GM12878 (cell line): ENCODE measurements around the gene RAET1E. TPM values are rescaled to one million over a fixed set of nuclear protein-coding genes. Genes with fewer than 3 reads are reported as not detected.

Source experiments
- ATAC-seq: fragments of 200-7000 bp; cut with Tn5 transposase; 3 replicates; pipeline ENCODE4 v1.9.1; 2020; ENCODE audit warnings: mild to moderate bottlenecking, moderate library complexity
- BruUV-seq: library from RNA; stranded (reverse); fragments of 400-500 nt; replicated peaks from 2 replicates; lab custom pipeline; 2021; lab: Mats Ljungman, UMichigan
- CTCF ChIA-PET: fragments of 300-600 bp; sonication (Branson Sonifier 250); formaldehyde crosslinking; extraction: SDS; loops from one replicate; lab custom pipeline; 2021; ENCODE audit warnings: inconsistent platforms; lab: Yijun Ruan, JAX
- POLR2A ChIA-PET: fragments of 350-600 bp; formaldehyde crosslinking; extraction: SDS; loops from one replicate; lab custom pipeline; 2021; ENCODE audit warnings: inconsistent platforms; lab: Charles Lee
- RAD21 ChIA-PET: fragments of 300-600 bp; sonication (Branson Sonifier 250); formaldehyde crosslinking; loops from one replicate; lab custom pipeline; 2023; ENCODE audit warnings: antibody characterized with exemption; ENCODE audit not compliant: unreplicated experiment; lab: Charles Lee
- SMC1A ChIA-PET: fragments of 300-600 bp; sonication (Branson Sonifier 250); formaldehyde crosslinking; loops from one replicate; lab custom pipeline; 2023; ENCODE audit not compliant: unreplicated experiment, uncharacterized antibody; lab: Charles Lee
- DNase-seq: peaks from one replicate; pipeline ENCODE4 v3.0.0-alpha.2; 2011; ENCODE audit warnings: low read depth, low spot score
- FAIRE-seq: peaks from 3 replicates; lab custom pipeline; 2011; peaks lifted over from hg19 to GRCh38; lab: Jason Lieb, UNC
- H2AFZ ChIP-seq: 2 replicates; pipeline ENCODE4 v1.6.0; 2011; ENCODE audit warnings: low read depth, low read length, control low read depth; ENCODE audit not compliant: control insufficient read depth
- H3K27ac ChIP-seq: 2 replicates; pipeline ENCODE4 v1.5.1; 2011; ENCODE audit warnings: control low read depth; ENCODE audit not compliant: control insufficient read depth, insufficient read depth
- H3K27me3 ChIP-seq, 2 experiments: replicated peaks in 1 of 2; 2 replicates each; pipeline versions ENCODE4 v1.6.0 to v1.6.1; 2011; ENCODE audit warnings: low read length in 1 of 2; ENCODE audit not compliant: control insufficient read depth in 2 of 2, insufficient read depth in 2 of 2
- H3K36me3 ChIP-seq, 2 experiments: 2 replicates each; pipeline ENCODE4 v1.5.1; 2011; ENCODE audit warnings: low read length in 1 of 2; ENCODE audit not compliant: control insufficient read depth in 2 of 2, insufficient read depth in 2 of 2
- H3K4me1 ChIP-seq: 2 replicates; pipeline ENCODE4 v1.6.1; 2011; ENCODE audit warnings: mild to moderate bottlenecking, low read length, moderate library complexity, mixed read lengths; ENCODE audit not compliant: control insufficient read depth, insufficient read depth
- H3K4me2 ChIP-seq: 2 replicates; pipeline ENCODE4 v1.6.0; 2011; ENCODE audit warnings: control low read depth; ENCODE audit not compliant: control insufficient read depth, insufficient read depth
- H3K4me3 ChIP-seq: fragments of 200-600 bp; sonication (generic); 2 replicates; pipeline ENCODE4 v1.5.1; 2016
- H3K79me2 ChIP-seq: 2 replicates; pipeline ENCODE4 v1.6.0; 2011; ENCODE audit warnings: low read length; ENCODE audit not compliant: control insufficient read depth, insufficient read depth
- H3K9ac ChIP-seq: 2 replicates; pipeline ENCODE4 v1.8.0; 2011; ENCODE audit warnings: low read length, control low read depth, mixed read lengths; ENCODE audit not compliant: control insufficient read depth, insufficient read depth
- H3K9me3 ChIP-seq: replicated peaks from 3 replicates; pipeline ENCODE4 v1.5.1; 2011; ENCODE audit warnings: mild to moderate bottlenecking, low read length; ENCODE audit not compliant: control insufficient read depth, insufficient read depth
- H4K20me1 ChIP-seq: 2 replicates; pipeline ENCODE4 v1.6.0; 2011; ENCODE audit not compliant: control insufficient read depth, insufficient read depth
- ASH2L ChIP-seq: fragments of 300-600, 200-600 bp; sonication (generic); IDR thresholded peaks from 2 replicates; pipeline ENCODE4 v1.6.1; 2017; ENCODE audit warnings: low read depth, mild to moderate bottlenecking, borderline replicate concordance
- ATF7 ChIP-seq: fragments of 450-650 bp; IDR thresholded peaks from 2 replicates; pipeline ENCODE4 v1.6.1; 2016; ENCODE audit warnings: low read depth, mild to moderate bottlenecking
- BMI1 ChIP-seq: fragments of 450-650 bp; IDR thresholded peaks from 2 replicates; pipeline ENCODE4 v1.6.1; 2016; ENCODE audit warnings: mild to moderate bottlenecking, moderate library complexity, borderline replicate concordance
- EGR1 ChIP-seq, 2 experiments: IDR thresholded peaks; 1 replicate in 1 of 2; 2 replicates in 1 of 2; pipeline ENCODE4 v1.6.1; 2011 to 2012; ENCODE audit warnings: low read depth in 2 of 2, low read length in 2 of 2, borderline replicate concordance in 1 of 2, mild to moderate bottlenecking in 1 of 2, moderate library complexity in 1 of 2
- ESRRA ChIP-seq: IDR thresholded peaks from 2 replicates; pipeline ENCODE4 v1.6.1; 2012; ENCODE audit warnings: mild to moderate bottlenecking, low read length, improper control_type of control experiment
- FOXK2 ChIP-seq: fragments of 450-650 bp; IDR thresholded peaks from 2 replicates; pipeline ENCODE4 v1.6.1; 2017; ENCODE audit warnings: mild to moderate bottlenecking, moderate library complexity
- FOXM1 ChIP-seq: IDR thresholded peaks from 2 replicates; pipeline ENCODE4 v1.6.1; 2012; ENCODE audit warnings: low read depth, mild to moderate bottlenecking, inconsistent platforms, low read length, moderate library complexity
- IKZF1 ChIP-seq: fragments of 450-650 bp; conservative IDR thresholded peaks from 2 replicates; pipeline ENCODE4 v1.6.1; 2017; ENCODE audit warnings: antibody characterized with exemption, mild to moderate bottlenecking
- KAT2A ChIP-seq: conservative IDR thresholded peaks from 2 replicates; pipeline ENCODE4 v1.6.1; 2011; ENCODE audit warnings: low read depth, low read length; ENCODE audit not compliant: control insufficient read depth
- KLF5 ChIP-seq: fragments of 450-650 bp; IDR thresholded peaks from 2 replicates; pipeline ENCODE4 v1.6.1; 2014; ENCODE audit warnings: mild to moderate bottlenecking; ENCODE audit not compliant: partially characterized antibody
- LARP7 ChIP-seq: fragments of 450-650 bp; IDR thresholded peaks from 2 replicates; pipeline ENCODE4 v1.6.1; 2017; ENCODE audit warnings: mild to moderate bottlenecking
- MTA3 ChIP-seq: IDR thresholded peaks from 2 replicates; pipeline ENCODE4 v1.6.1; 2012; ENCODE audit warnings: low read length, inconsistent platforms, borderline replicate concordance
- NR2C2 ChIP-seq: IDR thresholded peaks from 2 replicates; pipeline ENCODE4 v1.6.1; 2011; ENCODE audit warnings: borderline replicate concordance, low read depth; ENCODE audit not compliant: control insufficient read depth, insufficient read length
- NR2F1 ChIP-seq: fragments of 450-650 bp; conservative IDR thresholded peaks from 2 replicates; pipeline ENCODE4 v1.6.1; 2017; ENCODE audit warnings: mild to moderate bottlenecking
- RCOR1 ChIP-seq: conservative IDR thresholded peaks from 2 replicates; pipeline ENCODE4 v1.6.1; 2012; ENCODE audit warnings: low read depth, low read length, improper control_type of control experiment
- STAT1 ChIP-seq: fragments of 450-650 bp; conservative IDR thresholded peaks from 2 replicates; pipeline ENCODE4 v1.6.1; 2014; ENCODE audit warnings: antibody characterized with exemption, mild to moderate bottlenecking
- TBL1XR1 ChIP-seq: IDR thresholded peaks from 2 replicates; pipeline ENCODE4 v1.6.1; 2012; ENCODE audit warnings: low read depth, low read length, improper control_type of control experiment
- YBX1 ChIP-seq: fragments of 450-650 bp; IDR thresholded peaks from 2 replicates; pipeline ENCODE4 v1.6.1; 2016; ENCODE audit warnings: antibody characterized with exemption
- ZBTB4 ChIP-seq: fragments of 450-650 bp; formaldehyde crosslinking; IDR thresholded peaks from 2 replicates; pipeline ENCODE4 v1.4.0; 2022; ENCODE audit warnings: mild to moderate bottlenecking, moderate library complexity
- ZNF274 ChIP-seq: IDR thresholded peaks from one replicate; pipeline ENCODE4 v1.8.0; 2011; ENCODE audit not compliant: insufficient read length, insufficient read depth
- WGBS: methylation state at CpG from one replicate; pipeline ENCODE4 v1.1.6; 2016; ENCODE audit warnings: low lambda C conversion rate; ENCODE audit not compliant: insufficient replicate concordance, insufficient coverage; ENCODE audit errors: missing lambda C conversion rate; 5-methylcytosine and 5-hydroxymethylcytosine counted together
- in situ Hi-C: fragments of 300-500 bp; cut with MboI; formaldehyde crosslinking; loops from 9 replicates; pipeline ENCODE4 v1.14.3; 2018; ENCODE audit warnings: mixed read lengths
- intact Hi-C: fragments of 100-400 bp; cut with micrococcal nuclease; formaldehyde crosslinking; loops from one replicate; pipeline ENCODE4 v1.14.2; 2022; ENCODE audit not compliant: unreplicated experiment
- polyA plus RNA-seq, 11 experiments: library from polyadenylated mRNA; depleted of rRNA in 4 of 11; unstranded in 6 of 11; stranded (reverse) in 5 of 11; fragments of >200 nt; fragmentation: Nextera tagmentation in 4 of 11; fragmentation: Illumina TruSeq in 1 of 11; extraction: Ambion mirVana in 4 of 11; extraction: Trizol in 1 of 11; gene quantifications; 1 replicate in 1 of 11; 2 replicates in 10 of 11; pipeline versions ENCODE4 v1.2.1 to v1.2.3, GENCODE V29; 2011 to 2016; ENCODE audit warnings: inconsistent platforms in 2 of 11, missing spikeins in 2 of 11, low read depth in 1 of 11
- total RNA-seq, 4 experiments: library from RNA; depleted of rRNA in 3 of 4; stranded (reverse); fragments of >200 nt in 3 of 4; fragmentation: Illumina TruSeq in 1 of 4; extraction: Trizol in 1 of 4; gene quantifications; 2 replicates each; pipeline versions ENCODE4 v1.2.1 to v1.2.3, GENCODE V29; 2013 to 2021

Gene RAET1E
- total and polyA plus RNA-seq, 10 of the 15 experiments (the other 5 are each of a cell fraction or from before 2014, with no cell fraction given), result not detected

DNA sequence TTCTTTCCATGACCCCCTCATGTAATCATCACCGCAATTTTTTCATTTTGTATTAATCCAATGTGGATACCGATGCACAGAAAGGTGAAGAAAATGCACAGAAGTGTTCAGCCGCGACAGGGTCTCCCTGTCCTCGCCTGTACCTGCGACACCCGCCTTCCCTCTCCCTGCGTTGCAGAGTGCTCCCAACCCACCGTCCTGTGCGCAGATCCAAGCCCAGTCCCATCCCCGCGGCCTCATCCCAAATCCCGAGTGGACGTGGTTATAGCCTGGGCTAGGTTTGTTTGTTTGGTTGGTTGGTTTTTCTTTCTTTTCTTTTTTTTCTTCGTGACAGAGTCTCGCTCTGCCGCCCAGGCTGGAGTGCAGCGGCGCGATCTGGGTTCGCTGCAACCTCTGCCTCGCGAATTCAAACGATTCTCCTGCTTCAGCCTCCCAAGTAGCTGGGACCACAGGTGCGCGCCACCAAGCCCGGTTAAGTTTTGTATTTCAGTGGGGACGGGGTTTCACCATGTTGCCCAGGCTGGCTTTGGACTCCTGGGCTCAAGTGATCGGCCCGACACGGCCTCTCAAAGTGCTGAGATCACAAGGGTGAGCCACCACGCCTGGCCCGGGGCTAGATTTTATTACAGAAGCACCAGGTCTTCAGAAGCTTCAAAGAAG is 25.5 kb upstream of the RAET1E start:
- Histone ChIP-seq H3K4me3 (no peak overlapping the region), H3K27ac (no peak overlapping the region), H3K4me2 (peak overlapping the region; percentile 42; the same call in 1 of the 2 replicates)
- no peak for FAIRE-seq
- CTCF ChIA-PET, result interaction anchor here (0.6 to 2.1 kb wide), 3 partner anchors 87 to 150 kb away, joined by 3 to 11 read pairs (median 3); no protein-coding TSS in a partner anchor
- no peak for TF ChIP-seq NR2C2
- no peak for TF ChIP-seq TBL1XR1
- TF ChIP-seq ATF7, result no peak
- TF ChIP-seq ASH2L, result no peak
- TF ChIP-seq EGR1 (IDR thresholded peaks at IDR 0.05; ENCODE audit: borderline replicate concordance in 1 of 2, low read depth in 2 of 2, low read length in 2 of 2), result no peak
- no peak for TF ChIP-seq STAT1
- TF ChIP-seq YBX1, result no peak
- TF ChIP-seq KLF5, result no peak
- TF ChIP-seq KAT2A, result no peak
- TF ChIP-seq ESRRA, result no peak
- no peak for TF ChIP-seq RCOR1
- no peak for TF ChIP-seq NR2F1
- no peak for TF ChIP-seq ZBTB4
- TF ChIP-seq MTA3, result no peak
- TF ChIP-seq BMI1, result no peak
- TF ChIP-seq FOXM1, result no peak
- no peak for TF ChIP-seq LARP7
- TF ChIP-seq ZNF274, result no peak
- no peak for TF ChIP-seq IKZF1
- TF ChIP-seq FOXK2, result no peak
- TF ChIP-seq, all 136 proteins: peak for 0
- Histone ChIP-seq H3K9me3 (no peaks in the 10 kb centered on the region; the same call in 2 of the 3 replicates), H3K79me2 (no peaks in the 10 kb centered on the region), H4K20me1 (no peaks in the 10 kb centered on the region; the same call in 1 of the 2 replicates), H3K27me3 (peaks cover 5 to 17% of the 10 kb centered on the region in 2 experiments), H3K4me1 (no peaks in the 10 kb centered on the region), H3K36me3 (no peaks in the 10 kb centered on the region), H2AFZ (no peak overlapping the region), H3K9ac (no peak overlapping the region)
- in situ Hi-C loops, result no loop called here
- intact Hi-C loops, result no loop called here
- ChIA-PET RAD21 (interaction anchor here (1.3 kb wide), 1 partner anchor 11 kb away, joined by 3 read pairs; no protein-coding TSS in a partner anchor), POLR2A (no interaction called here), SMC1A (no interaction called here)
- ATAC-seq (no peak), DNase-seq (no peak)
- 27% methylated on average over 33 of the region's 33 CpGs for WGBS
- BruUV-seq, result no TSS peak
